ENCODE measurements around the gene CREG1.

- TF ChIP-seq, protein P1, sequence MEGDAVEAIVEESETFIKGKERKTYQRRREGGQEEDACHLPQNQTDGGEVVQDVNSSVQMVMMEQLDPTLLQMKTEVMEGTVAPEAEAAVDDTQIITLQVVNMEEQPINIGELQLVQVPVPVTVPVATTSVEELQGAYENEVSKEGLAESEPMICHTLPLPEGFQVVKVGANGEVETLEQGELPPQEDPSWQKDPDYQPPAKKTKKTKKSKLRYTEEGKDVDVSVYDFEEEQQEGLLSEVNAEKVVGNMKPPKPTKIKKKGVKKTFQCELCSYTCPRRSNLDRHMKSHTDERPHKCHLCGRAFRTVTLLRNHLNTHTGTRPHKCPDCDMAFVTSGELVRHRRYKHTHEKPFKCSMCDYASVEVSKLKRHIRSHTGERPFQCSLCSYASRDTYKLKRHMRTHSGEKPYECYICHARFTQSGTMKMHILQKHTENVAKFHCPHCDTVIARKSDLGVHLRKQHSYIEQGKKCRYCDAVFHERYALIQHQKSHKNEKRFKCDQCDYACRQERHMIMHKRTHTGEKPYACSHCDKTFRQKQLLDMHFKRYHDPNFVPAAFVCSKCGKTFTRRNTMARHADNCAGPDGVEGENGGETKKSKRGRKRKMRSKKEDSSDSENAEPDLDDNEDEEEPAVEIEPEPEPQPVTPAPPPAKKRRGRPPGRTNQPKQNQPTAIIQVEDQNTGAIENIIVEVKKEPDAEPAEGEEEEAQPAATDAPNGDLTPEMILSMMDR (conservative IDR thresholded peaks at IDR 0.05; ENCODE audit: low read depth, low read length): no peak
- no peak for TF ChIP-seq EZH2phosphoT487 (IDR thresholded peaks at IDR 0.05; ENCODE audit: borderline replicate concordance, low read length)
Measured at GRCh38 chr1:167510244-167510643, 43.3 kb downstream of the CREG1 start.

Data from PC-3 (cell line).